H1 (cell line): Measurements from ENCODE around the gene ANKRD9. TPM values are rescaled to one million over a fixed set of nuclear protein-coding genes. Genes with fewer than 3 reads are reported as not detected.
A peak's percentile ranks its signal among the peaks of the same experiment; 100 is the strongest.

Experiments used
- CTCF ChIA-PET: fragments of 300-600 bp; sonication (Branson Sonifier 250); formaldehyde crosslinking; loops from one replicate; lab custom pipeline; 2021; ENCODE audit not compliant: partially characterized antibody; lab: Charles Lee
- POLR2A ChIA-PET: fragments of 300-600 bp; sonication (Branson Sonifier 250); formaldehyde crosslinking; loops from one replicate; lab custom pipeline; 2021; ENCODE audit warnings: inconsistent platforms; ENCODE audit not compliant: partially characterized antibody; lab: Charles Lee
- DNase-seq, 2 experiments: peaks; one replicate each; pipeline versions ENCODE4 v3.0.0 to v3.0.0-alpha.2; 2010 to 2022; ENCODE audit warnings: low spot score in 2 of 2, low read depth in 1 of 2, mixed read lengths in 1 of 2
- FAIRE-seq: peaks from 2 replicates; lab custom pipeline; 2011; peaks lifted over from hg19 to GRCh38; lab: Jason Lieb, UNC
- H2AFZ ChIP-seq: 2 replicates; pipeline ENCODE4 v1.8.1; 2012; ENCODE audit warnings: low read length, inconsistent platforms
- H2AK5ac ChIP-seq: 2 replicates; pipeline ENCODE4 v1.6.1; 2013; ENCODE audit warnings: low read depth, low read length
- H2BK120ac ChIP-seq: replicated peaks from 2 replicates; pipeline ENCODE3; 2013; ENCODE audit warnings: low read depth, low read length, inconsistent platforms
- H2BK12ac ChIP-seq: 2 replicates; pipeline ENCODE4 v1.6.1; 2013; ENCODE audit warnings: low read depth, low read length
- H2BK15ac ChIP-seq: 2 replicates; pipeline ENCODE4 v1.6.1; 2013; ENCODE audit warnings: low read length
- H2BK20ac ChIP-seq: 2 replicates; pipeline ENCODE4 v1.6.1; 2013; ENCODE audit warnings: low read length
- H2BK5ac ChIP-seq: 2 replicates; pipeline ENCODE4 v1.6.1; 2013; ENCODE audit warnings: low read depth, low read length
- H3K14ac ChIP-seq: 2 replicates; pipeline ENCODE4 v1.6.1; 2013; ENCODE audit warnings: inconsistent platforms; ENCODE audit not compliant: insufficient read length
- H3K18ac ChIP-seq: 2 replicates; pipeline ENCODE4 v1.6.1; 2013; ENCODE audit warnings: low read length; ENCODE audit errors: extremely low read depth
- H3K23ac ChIP-seq: 2 replicates; pipeline ENCODE4 v1.6.1; 2013; ENCODE audit warnings: inconsistent platforms; ENCODE audit not compliant: insufficient read length
- H3K23me2 ChIP-seq: 2 replicates; pipeline ENCODE4 v1.6.1; 2013; ENCODE audit warnings: low read depth, low read length
- H3K27ac ChIP-seq: 2 replicates; pipeline ENCODE4 v1.6.1; 2011; ENCODE audit warnings: low read depth, low read length, inconsistent platforms
- H3K27me3 ChIP-seq, 4 experiments: replicated peaks in 1 of 4; 1 replicate in 1 of 4; 2 replicates in 3 of 4; pipeline versions ENCODE4 v1.6.1 to v1.8.1; 2011 to 2013; ENCODE audit warnings: low read length in 3 of 4, mild to moderate bottlenecking in 3 of 4, inconsistent platforms in 2 of 4, mixed read lengths in 2 of 4, moderate library complexity in 1 of 4; ENCODE audit not compliant: control insufficient read depth in 3 of 4, insufficient read depth in 3 of 4; ENCODE audit errors: extremely low read depth in 1 of 4
- H3K36me3 ChIP-seq, 4 experiments: 2 replicates each; pipeline versions ENCODE4 v1.6.1 to v1.8.1; 2011 to 2013; ENCODE audit warnings: mild to moderate bottlenecking in 4 of 4, low read length in 3 of 4, moderate library complexity in 2 of 4, control low read depth in 1 of 4, inconsistent platforms in 1 of 4; ENCODE audit not compliant: insufficient read depth in 4 of 4, control insufficient read depth in 2 of 4
- H3K4ac ChIP-seq: replicated peaks from 2 replicates; pipeline ENCODE3; 2013; ENCODE audit warnings: low read length, low read depth, mixed read lengths, inconsistent platforms; ENCODE audit not compliant: insufficient read length
- H3K4me1 ChIP-seq, 4 experiments: replicated peaks in 1 of 4; 1 replicate in 1 of 4; 2 replicates in 3 of 4; pipeline versions ENCODE4 v1.6.1 to v1.8.1; 2011 to 2013; ENCODE audit warnings: low read length in 3 of 4, inconsistent platforms in 2 of 4, mixed read lengths in 1 of 4; ENCODE audit not compliant: insufficient read depth in 4 of 4, control insufficient read depth in 3 of 4
- H3K4me2 ChIP-seq, 2 experiments: 2 replicates each; pipeline versions ENCODE4 v1.6.1 to v1.8.1; 2011 to 2013; ENCODE audit warnings: low read depth in 2 of 2, low read length in 2 of 2, control low read depth in 1 of 2, inconsistent platforms in 1 of 2, mild to moderate bottlenecking in 1 of 2; ENCODE audit not compliant: insufficient read depth in 1 of 2
- H3K4me3 ChIP-seq, 4 experiments: fragments of 200-600, 300-600 bp in 1 of 4; sonication (generic), shearing (Covaris generic), sonication (Bioruptor Twin) in 1 of 4; 2 replicates each; pipeline versions ENCODE4 v1.5.1 to v1.8.1; 2011 to 2016; ENCODE audit warnings: low read length in 4 of 4, low read depth in 3 of 4, control low read depth in 2 of 4, inconsistent platforms in 2 of 4, mild to moderate bottlenecking in 2 of 4, mixed read lengths in 1 of 4, moderate library complexity in 1 of 4; ENCODE audit not compliant: insufficient read depth in 2 of 4; ENCODE audit errors: extremely low read depth in 1 of 4
- H3K56ac ChIP-seq: replicated peaks from 2 replicates; pipeline ENCODE3; 2013; ENCODE audit warnings: low read depth, mild to moderate bottlenecking, mixed read lengths, low read length, inconsistent platforms; ENCODE audit not compliant: insufficient read length
- H3K79me1 ChIP-seq: 2 replicates; pipeline ENCODE4 v1.6.1; 2013; ENCODE audit warnings: low read depth, low read length, control low read depth
- H3K79me2 ChIP-seq, 2 experiments: 2 replicates each; pipeline versions ENCODE4 v1.6.1 to v1.8.1; 2012 to 2013; ENCODE audit warnings: low read length in 2 of 2, mild to moderate bottlenecking in 2 of 2, inconsistent platforms in 1 of 2; ENCODE audit not compliant: insufficient read depth in 2 of 2, control insufficient read depth in 1 of 2
- H3K9ac ChIP-seq, 4 experiments: replicated peaks in 1 of 4; 1 replicate in 1 of 4; 2 replicates in 3 of 4; pipeline versions ENCODE4 v1.6.1 to v1.8.1; 2011 to 2013; ENCODE audit warnings: low read depth in 3 of 4, low read length in 3 of 4, control low read depth in 2 of 4, mild to moderate bottlenecking in 2 of 4, moderate library complexity in 2 of 4, inconsistent platforms in 1 of 4; ENCODE audit errors: extremely low read depth in 1 of 4
- H3K9me3 ChIP-seq, 2 experiments: 2 replicates each; pipeline versions ENCODE4 v1.6.1 to v1.8.1; 2012 to 2013; ENCODE audit warnings: mild to moderate bottlenecking in 2 of 2, moderate library complexity in 2 of 2, control low read depth in 1 of 2, inconsistent platforms in 1 of 2, low read depth in 1 of 2, low read length in 1 of 2, mixed read lengths in 1 of 2; ENCODE audit not compliant: insufficient read depth in 2 of 2
- H4K20me1 ChIP-seq, 2 experiments: replicated peaks in 1 of 2; 2 replicates each; pipeline versions ENCODE3 to v1.8.1; 2011 to 2013; ENCODE audit warnings: inconsistent platforms in 2 of 2, low read length in 2 of 2, mild to moderate bottlenecking in 1 of 2; ENCODE audit not compliant: insufficient read depth in 2 of 2, control insufficient read depth in 1 of 2
- H4K5ac ChIP-seq: 2 replicates; pipeline ENCODE4 v1.6.1; 2013; ENCODE audit warnings: low read length, low read depth, mixed read lengths, inconsistent platforms; ENCODE audit not compliant: insufficient read length
- H4K8ac ChIP-seq: 2 replicates; pipeline ENCODE4 v1.8.0; 2013; ENCODE audit warnings: mild to moderate bottlenecking, moderate library complexity, low read length, inconsistent platforms; ENCODE audit not compliant: insufficient read depth; ENCODE audit errors: extremely low read depth
- H4K91ac ChIP-seq: replicated peaks from 2 replicates; pipeline ENCODE3; 2013; ENCODE audit warnings: low read length, mixed read lengths, inconsistent platforms; ENCODE audit not compliant: insufficient read length
- CTCF ChIP-seq, 3 experiments: IDR thresholded peaks; 1 replicate in 2 of 3; 2 replicates in 1 of 3; pipeline versions ENCODE4 v1.5.1 to v1.6.1; 2011; ENCODE audit warnings: low read length in 3 of 3, mild to moderate bottlenecking in 3 of 3, inconsistent platforms in 2 of 3, low read depth in 1 of 3, moderate library complexity in 1 of 3; ENCODE audit not compliant: insufficient read depth in 1 of 3; ENCODE audit errors: control extremely low read depth in 1 of 3
- E2F6 ChIP-seq: IDR thresholded peaks from 2 replicates; pipeline ENCODE4 v1.6.1; 2012; ENCODE audit warnings: inconsistent platforms
- POLR2AphosphoS5 ChIP-seq: IDR thresholded peaks from 2 replicates; pipeline ENCODE4 v1.6.1; 2011; ENCODE audit warnings: low read depth, low read length
- RAD21 ChIP-seq, 2 experiments: IDR thresholded peaks in 1 of 2; conservative IDR thresholded peaks in 1 of 2; 2 replicates each; pipeline ENCODE4 v1.6.1; 2011; ENCODE audit warnings: low read depth in 2 of 2, low read length in 2 of 2, improper control_type of control experiment in 1 of 2, inconsistent platforms in 1 of 2, mild to moderate bottlenecking in 1 of 2, moderate library complexity in 1 of 2
- WGBS, 2 experiments: shearing (Covaris generic) in 1 of 2; methylation state at CpG; one replicate each; pipeline versions ENCODE4 v1.1.6 to v1.1.7; 2013 to 2015; ENCODE audit warnings: low lambda C conversion rate in 2 of 2, mixed read lengths in 2 of 2, inconsistent platforms in 1 of 2, low coverage in 1 of 2, missing lambda C conversion rate in 1 of 2; ENCODE audit not compliant: insufficient replicate concordance in 2 of 2, insufficient coverage in 1 of 2, insufficient read length in 1 of 2; ENCODE audit errors: extremely low coverage in 1 of 2, missing lambda C conversion rate in 1 of 2; 5-methylcytosine and 5-hydroxymethylcytosine counted together
- polyA plus RNA-seq, 7 experiments: library from polyadenylated mRNA; depleted of rRNA in 3 of 7; stranded (reverse) in 5 of 7; unstranded in 2 of 7; fragments of >200 nt in 5 of 7; fragments of 200-250 nt in 2 of 7; gene quantifications; 1 replicate in 5 of 7; 2 replicates in 1 of 7; 4 replicates in 1 of 7; pipeline versions ENCODE4 v1.2.1 to v1.2.3, GENCODE V29; 2011 to 2013; ENCODE audit warnings: missing spikeins in 2 of 7, mixed read lengths in 2 of 7
- total RNA-seq: library from RNA; stranded (reverse); fragmentation: NEBNext Ultra II Directional; extraction: Animal tissue kit (Norgen Biotek cat#: 25700); gene quantifications from 2 replicates; pipeline ENCODE4 v1.2.1, GENCODE V29; 2021

ANKRD9 gene
- total and polyA plus RNA-seq, 2 of the 8 experiments (the other 6 are each of a cell fraction or from before 2014, with no cell fraction given): 37.0 to 41.8 TPM

DNA sequence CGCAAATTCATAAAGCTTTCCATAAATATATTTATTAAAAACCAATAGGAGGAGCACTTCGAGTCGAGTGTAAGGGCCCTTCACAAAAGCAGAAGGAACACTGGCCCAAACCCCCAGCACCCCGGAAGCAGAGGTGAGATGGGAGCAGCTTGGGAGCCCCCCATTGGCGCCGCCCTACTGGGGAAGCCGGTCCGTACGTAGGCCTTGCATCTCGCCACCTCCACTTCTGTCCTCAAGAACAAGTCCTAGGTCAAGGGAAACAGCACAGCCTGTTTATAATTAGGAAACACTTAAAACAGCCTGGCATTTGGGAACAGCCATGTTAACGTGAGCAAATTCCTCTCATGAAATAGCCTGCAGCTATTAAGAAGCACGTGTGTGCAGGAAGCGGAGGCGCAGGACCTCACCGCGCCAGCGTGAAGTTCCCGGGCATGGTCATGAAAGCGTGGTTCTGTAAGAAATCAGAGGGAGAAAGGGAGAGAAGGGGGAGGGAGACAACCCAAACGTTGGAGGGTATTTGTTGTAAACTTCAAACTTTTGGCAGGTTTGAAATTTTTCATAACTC, 7.7 kb downstream of the ANKRD9 start:
- peak in 1 of 2 experiments; percentile 38; a peak in 2 of 4 replicates for TF ChIP-seq RAD21 (IDR thresholded peaks at IDR 0.05 in 1 of 2, conservative IDR thresholded peaks at IDR 0.05 in 1 of 2; ENCODE audit: low read depth in 2 of 2, low read length in 2 of 2)
- TF ChIP-seq E2F6: no peak
- no peak for TF ChIP-seq POLR2AphosphoS5
- peak in 2 of 3 experiments; percentile 45 to 62; a peak in 3 of 4 replicates for TF ChIP-seq CTCF (IDR thresholded peaks at IDR 0.05; ENCODE audit: control extremely low read depth in 1 of 3, insufficient read depth in 1 of 3, low read depth in 1 of 3, low read length in 3 of 3)
- 88% methylated on average over 20 of the region's 20 CpGs; no CpG with 5 or more reads in 1 of the 2 experiments for WGBS, 2 experiments
- Histone ChIP-seq H4K91ac (no peak overlapping the region), H3K9ac (no peak overlapping the region), H2AK5ac (no peak overlapping the region), H3K27me3 (no peaks in the 10 kb centered on the region; a peak in 1 of 7 replicates), H4K20me1 (peaks cover 0 to 4% of the 10 kb centered on the region in 2 experiments), H2BK120ac (no peak overlapping the region), H2BK12ac (no peak overlapping the region), H3K4ac (no peak overlapping the region), H3K14ac (no peak overlapping the region), H2BK5ac (no peak overlapping the region), H3K79me2 (no peaks in the 10 kb centered on the region), H2BK20ac (no peak overlapping the region), H3K23me2 (no peaks in the 10 kb centered on the region; the same call in 1 of the 2 replicates), H3K27ac (no peak overlapping the region), H3K4me2 (no peak overlapping the region), H2BK15ac (no peak overlapping the region), H2AFZ (no peak overlapping the region), H3K4me3 (no peak overlapping the region), H3K4me1 (no peaks in the 10 kb centered on the region; a peak in 1 of 7 replicates), H3K79me1 (no peaks in the 10 kb centered on the region; the same call in 1 of the 2 replicates), H4K8ac (no peak overlapping the region), H4K5ac (no peak overlapping the region), H3K23ac (no peak overlapping the region), H3K18ac (no peak overlapping the region), H3K9me3 (no peaks in the 10 kb centered on the region), H3K36me3 (peaks cover 0 to 6% (median 5%) of the 10 kb centered on the region in 4 experiments; a peak in 5 of 8 replicates), H3K56ac (no peak overlapping the region)
- ChIA-PET CTCF (interaction anchor here (0.6 to 5.4 kb wide), 11 partner anchors 10 to 166 kb away, joined by 3 to 42 read pairs (median 4); no protein-coding TSS in a partner anchor), POLR2A (no interaction called here)
- FAIRE-seq: no peak
- DNase-seq: peak in 1 of 2 experiments; percentile 75
